ENCODE data around the gene SENP5. TPM values are rescaled to one million over a fixed set of nuclear protein-coding genes. Genes with fewer than 3 reads are reported as not detected.
"Not testable (repeated sequence)": the region's sequence is repeated elsewhere in the genome, so short reads cannot be mapped to it uniquely, and the experiment has no call there.

The SENP5 gene, protein sequence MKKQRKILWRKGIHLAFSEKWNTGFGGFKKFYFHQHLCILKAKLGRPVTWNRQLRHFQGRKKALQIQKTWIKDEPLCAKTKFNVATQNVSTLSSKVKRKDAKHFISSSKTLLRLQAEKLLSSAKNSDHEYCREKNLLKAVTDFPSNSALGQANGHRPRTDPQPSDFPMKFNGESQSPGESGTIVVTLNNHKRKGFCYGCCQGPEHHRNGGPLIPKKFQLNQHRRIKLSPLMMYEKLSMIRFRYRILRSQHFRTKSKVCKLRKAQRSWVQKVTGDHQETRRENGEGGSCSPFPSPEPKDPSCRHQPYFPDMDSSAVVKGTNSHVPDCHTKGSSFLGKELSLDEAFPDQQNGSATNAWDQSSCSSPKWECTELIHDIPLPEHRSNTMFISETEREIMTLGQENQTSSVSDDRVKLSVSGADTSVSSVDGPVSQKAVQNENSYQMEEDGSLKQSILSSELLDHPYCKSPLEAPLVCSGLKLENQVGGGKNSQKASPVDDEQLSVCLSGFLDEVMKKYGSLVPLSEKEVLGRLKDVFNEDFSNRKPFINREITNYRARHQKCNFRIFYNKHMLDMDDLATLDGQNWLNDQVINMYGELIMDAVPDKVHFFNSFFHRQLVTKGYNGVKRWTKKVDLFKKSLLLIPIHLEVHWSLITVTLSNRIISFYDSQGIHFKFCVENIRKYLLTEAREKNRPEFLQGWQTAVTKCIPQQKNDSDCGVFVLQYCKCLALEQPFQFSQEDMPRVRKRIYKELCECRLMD
- 10 to 100 TPM; 15.5 to 30.6 (median 24.9) TPM for total RNA-seq
- 10 to 100 TPM in 1 of 3 donors, 1 to 10 TPM in 2; 8.1 to 37.7 (median 9.3) TPM for polyA plus RNA-seq
- long read RNA-seq, donor 1, full-length matches to known transcripts: 5 of 9 reads
- long read RNA-seq, donor 1, partial matches to known transcripts: 1 of 9 reads
- long read RNA-seq, donor 1, other reads (novel, unspliced or antisense): 3 of 9 reads
- long read RNA-seq, donor 2, full-length matches to known transcripts: 15 of 27 reads
- long read RNA-seq, donor 2, partial matches to known transcripts: 4 of 27 reads
- long read RNA-seq, donor 2, other reads (novel, unspliced or antisense): 8 of 27 reads

DNA sequence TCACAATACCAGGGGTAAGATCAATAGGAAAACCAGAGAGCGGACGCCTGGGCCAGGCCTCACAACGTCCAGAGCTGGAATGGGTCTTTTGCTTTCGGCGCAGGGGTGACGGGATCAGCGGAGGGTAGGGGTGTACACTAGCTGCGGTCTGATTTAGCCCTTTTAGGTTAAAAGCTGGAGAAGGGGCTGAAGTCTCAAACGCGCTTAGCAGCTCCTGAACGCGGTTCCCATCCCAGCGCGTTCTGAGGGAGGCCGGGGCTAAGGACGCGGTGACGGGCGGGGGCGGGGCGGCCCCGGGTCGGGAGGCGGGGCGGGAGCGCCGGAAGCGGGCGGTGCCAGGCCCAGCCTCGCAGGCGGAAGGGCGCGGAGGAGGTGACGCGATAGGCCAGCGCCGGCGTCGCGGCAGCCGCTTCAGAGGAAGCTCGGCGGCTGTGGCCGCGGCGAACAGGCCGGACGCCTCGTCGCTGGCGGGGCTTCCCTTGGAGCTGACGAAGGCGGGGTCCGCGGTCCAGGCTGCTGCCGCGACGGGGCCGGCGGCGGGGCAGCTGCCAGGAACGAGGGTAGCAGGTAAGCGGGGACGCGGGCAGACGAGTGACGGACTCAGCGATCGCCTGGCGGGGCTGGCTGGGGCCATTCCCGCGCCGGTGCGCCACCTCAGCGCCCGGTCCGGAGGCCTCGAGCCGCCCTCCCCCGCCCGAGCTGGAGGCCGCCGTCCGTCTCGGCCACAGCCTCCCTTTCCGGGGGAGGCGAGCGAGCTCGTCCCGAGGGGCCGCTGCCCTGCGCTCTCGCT, at the start of gene SENP5:
SENP5 (plus strand) TSS at position 414 of the 790 bp plus-strand sequence. CDS start 17,262 bp downstream, outside the sequence.
- Histone ChIP-seq H3K9me3 (no peaks in the 10 kb centered on the region), H3K36me3 (ENCODE audit: insufficient read depth in 1 of 2, low read depth in 1 of 2) (peaks cover 0 to 9% of the 10 kb centered on the region in 2 donors), H3K27me3 (ENCODE audit: insufficient read depth in 3 of 3, low read length in 2 of 3) (no peaks in the 10 kb centered on the region), H3K27ac (peak within 1 kb of the TSS; percentile 96), H3K4me1 (peaks cover 24% of the 10 kb centered on the region), H3K4me3 (peak within 1 kb of the TSS; percentile 91)
- ATAC-seq (peak; percentile 99 to 100 (median 99)), DNase-seq (peak; percentile 93 to 96)
- intact Hi-C loops (cut with DNase I): loop anchor here (2.0 to 5.0 kb wide), 2 partner anchors 75 kb away; partner anchors contain the start of gene NCBP2 (in 2 of the 2)
- WGBS, 3 donors: 0 to 1% (median 0%) methylated on average over 59 to 93 of the region's 93 CpGs
- TF ChIP-seq, protein P1, sequence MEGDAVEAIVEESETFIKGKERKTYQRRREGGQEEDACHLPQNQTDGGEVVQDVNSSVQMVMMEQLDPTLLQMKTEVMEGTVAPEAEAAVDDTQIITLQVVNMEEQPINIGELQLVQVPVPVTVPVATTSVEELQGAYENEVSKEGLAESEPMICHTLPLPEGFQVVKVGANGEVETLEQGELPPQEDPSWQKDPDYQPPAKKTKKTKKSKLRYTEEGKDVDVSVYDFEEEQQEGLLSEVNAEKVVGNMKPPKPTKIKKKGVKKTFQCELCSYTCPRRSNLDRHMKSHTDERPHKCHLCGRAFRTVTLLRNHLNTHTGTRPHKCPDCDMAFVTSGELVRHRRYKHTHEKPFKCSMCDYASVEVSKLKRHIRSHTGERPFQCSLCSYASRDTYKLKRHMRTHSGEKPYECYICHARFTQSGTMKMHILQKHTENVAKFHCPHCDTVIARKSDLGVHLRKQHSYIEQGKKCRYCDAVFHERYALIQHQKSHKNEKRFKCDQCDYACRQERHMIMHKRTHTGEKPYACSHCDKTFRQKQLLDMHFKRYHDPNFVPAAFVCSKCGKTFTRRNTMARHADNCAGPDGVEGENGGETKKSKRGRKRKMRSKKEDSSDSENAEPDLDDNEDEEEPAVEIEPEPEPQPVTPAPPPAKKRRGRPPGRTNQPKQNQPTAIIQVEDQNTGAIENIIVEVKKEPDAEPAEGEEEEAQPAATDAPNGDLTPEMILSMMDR (IDR thresholded peaks at IDR 0.05): no peak

DNA sequence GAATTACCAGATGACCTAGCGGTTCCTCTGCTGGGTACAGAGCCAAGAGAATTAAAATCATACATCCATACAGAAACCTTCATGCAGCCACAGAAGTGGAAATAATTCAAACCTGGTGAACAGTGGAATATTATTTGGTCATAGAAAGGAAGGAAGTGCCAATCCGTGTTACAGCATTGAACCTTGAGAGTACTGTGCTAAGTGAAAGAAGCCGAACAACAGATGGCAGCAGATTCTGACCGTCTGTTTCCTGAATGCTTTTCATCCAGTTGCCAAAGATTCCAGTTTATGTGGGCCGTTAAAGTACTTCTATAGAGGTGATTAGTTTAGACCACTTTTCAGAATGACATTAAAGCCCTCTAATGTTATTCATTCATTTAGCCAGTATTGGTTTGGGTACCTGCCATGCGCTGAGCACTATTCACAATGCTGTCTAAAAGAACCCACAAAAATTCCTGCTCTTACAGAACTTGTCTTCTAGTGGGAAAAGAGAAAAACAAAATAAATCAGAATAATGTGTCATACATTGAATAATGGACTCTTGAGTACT, 45.8 kb upstream of the SENP5 start:
- no peaks in the 10 kb centered on the region for H3K4me1 ChIP-seq
- intact Hi-C loops (cut with DNase I): no loop called here
- no peaks in the 10 kb centered on the region for H3K27me3 ChIP-seq (ENCODE audit: insufficient read depth in 3 of 3, low read length in 2 of 3)
- TF ChIP-seq, protein P1 (IDR thresholded peaks at IDR 0.05): no peak
- H3K27ac ChIP-seq: no peak overlapping the region
- no peak for DNase-seq
- no peak for ATAC-seq
- 88 to 91% (median 90%) methylated on average over 6 of the region's 6 CpGs for whole genome bisulfite sequencing, 3 donors
- no peak overlapping the region for H3K4me3 ChIP-seq
- no peaks in the 10 kb centered on the region for H3K9me3 ChIP-seq
- H3K36me3 ChIP-seq (ENCODE audit: insufficient read depth in 1 of 2, low read depth in 1 of 2): peaks cover 5 to 98% of the 10 kb centered on the region in 2 donors

DNA sequence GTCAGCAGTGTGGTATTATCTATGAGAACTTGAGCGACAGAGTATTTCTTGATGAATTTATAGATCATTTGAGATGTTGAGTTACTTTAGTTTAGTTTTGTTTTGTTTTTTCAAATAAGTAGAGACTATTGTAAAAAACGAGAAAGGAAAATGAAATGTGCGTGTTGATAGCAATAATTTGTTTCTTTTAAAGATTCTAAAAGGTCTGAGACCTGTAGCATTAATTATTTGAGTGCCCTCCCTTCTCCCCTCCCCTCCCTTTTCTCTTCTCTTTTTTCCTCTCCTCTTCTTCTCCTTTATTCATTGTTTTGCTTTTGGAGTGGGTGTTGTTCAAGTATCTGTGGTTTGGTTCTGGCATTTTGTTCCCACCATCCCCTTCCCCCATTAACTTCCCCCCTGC, 38.1 kb upstream of the SENP5 start:
- intact Hi-C loops (cut with DNase I); H3K27me3 ChIP-seq (ENCODE audit: insufficient read depth in 3 of 3, low read length in 2 of 3); DNase-seq; H3K4me1 ChIP-seq; H3K27ac ChIP-seq; H3K4me3 ChIP-seq; ATAC-seq; H3K9me3 ChIP-seq: not testable (repeated sequence)
- WGBS, 3 donors: 95 to 96% (median 95%) methylated on average over 3 of the region's 3 CpGs
- H3K36me3 ChIP-seq (ENCODE audit: insufficient read depth in 1 of 2, low read depth in 1 of 2): peaks cover 2 to 71% of the 10 kb centered on the region in 2 donors

DNA sequence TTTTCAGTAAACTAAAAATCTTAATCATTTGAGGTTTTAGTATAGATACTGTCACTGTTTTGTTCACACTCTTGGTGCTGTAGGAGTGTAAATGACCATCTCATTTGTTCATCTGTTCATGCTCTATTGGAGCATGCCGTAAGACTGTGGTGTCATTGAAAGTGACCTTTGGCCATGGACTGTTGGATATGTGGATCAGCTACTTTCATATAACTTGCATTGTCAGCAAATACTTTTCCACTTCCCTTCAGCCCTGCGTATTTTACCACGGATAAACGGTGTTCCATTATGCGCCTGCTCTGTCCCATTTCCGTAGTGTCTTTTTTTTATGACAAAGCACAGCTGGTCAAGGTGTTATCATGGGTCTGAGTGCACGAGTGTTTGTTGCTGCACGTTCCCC, 32.6 kb upstream of the SENP5 start:
- H3K27me3 ChIP-seq (ENCODE audit: insufficient read depth in 3 of 3, low read length in 2 of 3): no peaks in the 10 kb centered on the region
- ATAC-seq (no peak), DNase-seq (no peak)
- intact Hi-C loops (cut with DNase I): loop anchor here in 1 of 2 donors (5.0 kb wide), 1 partner anchor 132 kb away; the partner anchor contains the start of gene PIGZ
- no peaks in the 10 kb centered on the region for H3K9me3 ChIP-seq
- H3K4me3 ChIP-seq: no peak overlapping the region
- no peaks in the 10 kb centered on the region for H3K4me1 ChIP-seq
- H3K36me3 ChIP-seq (ENCODE audit: insufficient read depth in 1 of 2, low read depth in 1 of 2): peaks cover 0 to 23% of the 10 kb centered on the region in 2 donors
- WGBS, 3 donors: 58 to 67% (median 61%) methylated on average over 8 of the region's 8 CpGs
- H3K27ac ChIP-seq: no peak overlapping the region
- TF ChIP-seq, protein P1 (IDR thresholded peaks at IDR 0.05): no peak

DNA sequence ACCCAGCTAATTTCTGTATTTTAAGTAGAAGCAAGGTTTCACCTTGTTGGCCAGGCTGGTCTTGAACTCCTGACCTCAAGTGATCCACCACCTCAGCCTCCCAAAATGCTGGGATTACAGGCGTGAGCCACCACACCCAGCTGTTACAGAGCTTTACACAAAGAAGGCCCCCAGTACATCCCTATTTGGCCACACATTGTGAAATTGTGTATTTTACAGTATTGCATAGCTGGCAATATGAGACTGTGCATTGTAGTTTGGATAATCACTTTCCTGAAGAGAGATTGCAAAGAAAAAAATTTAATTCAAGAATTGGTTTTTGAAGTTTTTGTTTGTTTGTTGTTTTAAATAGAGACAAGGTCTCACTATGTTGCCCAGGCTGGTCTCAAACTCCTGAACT, 31.1 kb upstream of the SENP5 start:
- not testable (repeated sequence) for H3K27me3 ChIP-seq (ENCODE audit: insufficient read depth in 3 of 3, low read length in 2 of 3); H3K27ac ChIP-seq; H3K4me3 ChIP-seq; H3K9me3 ChIP-seq; H3K36me3 ChIP-seq (ENCODE audit: insufficient read depth in 1 of 2, low read depth in 1 of 2); H3K4me1 ChIP-seq; DNase-seq; ATAC-seq
- intact Hi-C loops (cut with DNase I): loop anchor here in 1 of 2 donors (5.0 kb wide), 1 partner anchor 131 kb away; the partner anchor contains the start of gene PIGZ
- 77 to 94% (median 86%) methylated on average over 1 of the region's 1 CpG for WGBS, 3 donors
